ENCODE results near the gene NEIL3.

Gene NEIL3

GRCh38 chr4:177375372-177375771 is 65.7 kb downstream of the NEIL3 start:
- no peak for DNase-seq

- no peak for DNase-seq
Measured at GRCh38 chr4:177376024-177376423, 66.3 kb downstream of the NEIL3 start.

DNA sequence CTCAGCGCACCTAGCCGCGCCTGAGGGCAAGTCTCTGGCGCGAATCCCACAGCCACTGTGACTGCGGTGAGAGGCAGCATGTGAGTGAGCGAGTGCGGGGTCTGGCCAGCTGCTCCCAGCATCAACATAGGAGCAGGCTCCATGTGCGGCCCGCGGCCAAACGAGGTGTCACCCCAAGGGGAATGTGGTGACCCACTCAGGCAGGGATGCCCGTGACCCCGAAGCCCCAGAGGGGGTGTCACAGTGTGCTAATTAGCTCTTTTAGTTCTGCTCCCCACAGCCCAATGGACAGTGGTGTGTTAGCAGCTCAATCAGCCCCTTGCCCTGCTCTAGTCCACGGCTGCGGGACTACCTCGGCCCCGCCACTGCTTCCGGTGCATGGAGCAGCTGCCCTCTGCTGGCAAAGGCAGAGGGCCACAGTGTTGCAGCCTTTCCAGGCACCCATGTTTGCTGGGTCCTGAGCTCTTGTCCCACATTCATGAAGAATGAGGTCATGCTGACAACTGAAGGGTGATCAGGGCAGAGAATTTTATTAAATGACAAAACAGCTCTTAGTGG is 71.1 kb downstream of the NEIL3 start:
- DNase-seq = no peak

DNA sequence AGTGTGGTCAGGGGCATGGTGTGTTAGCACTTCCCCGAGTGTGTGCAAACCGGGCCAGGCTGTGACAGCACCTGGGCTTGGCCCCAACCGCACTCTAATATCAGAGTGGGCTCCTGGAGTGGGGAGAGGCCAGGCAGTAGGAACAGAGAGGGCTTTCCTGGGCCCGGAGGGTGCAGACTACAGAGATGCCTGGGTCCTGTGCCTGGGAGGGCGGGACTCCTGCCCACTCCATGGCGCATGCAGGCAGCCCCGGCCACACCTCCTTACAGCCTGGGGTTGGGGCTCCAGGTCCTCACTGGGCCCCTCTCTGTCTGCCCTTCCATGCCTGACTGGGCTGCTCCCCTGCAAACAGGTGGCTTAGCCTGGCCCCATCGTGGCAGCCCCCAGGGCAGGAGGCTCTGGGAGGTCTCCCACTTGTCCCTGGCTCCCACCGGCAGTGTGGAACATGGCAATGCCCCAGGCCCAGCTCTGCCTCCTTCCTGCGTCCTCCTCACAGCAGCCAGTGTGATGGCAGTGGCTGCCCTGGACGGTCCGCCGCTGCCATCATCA is 72.2 kb downstream of the NEIL3 start:
- DNase-seq = no peak

GRCh38 chr4:177384856-177385397 is 75.3 kb downstream of the NEIL3 start:
- no peak for DNase-seq

DNA sequence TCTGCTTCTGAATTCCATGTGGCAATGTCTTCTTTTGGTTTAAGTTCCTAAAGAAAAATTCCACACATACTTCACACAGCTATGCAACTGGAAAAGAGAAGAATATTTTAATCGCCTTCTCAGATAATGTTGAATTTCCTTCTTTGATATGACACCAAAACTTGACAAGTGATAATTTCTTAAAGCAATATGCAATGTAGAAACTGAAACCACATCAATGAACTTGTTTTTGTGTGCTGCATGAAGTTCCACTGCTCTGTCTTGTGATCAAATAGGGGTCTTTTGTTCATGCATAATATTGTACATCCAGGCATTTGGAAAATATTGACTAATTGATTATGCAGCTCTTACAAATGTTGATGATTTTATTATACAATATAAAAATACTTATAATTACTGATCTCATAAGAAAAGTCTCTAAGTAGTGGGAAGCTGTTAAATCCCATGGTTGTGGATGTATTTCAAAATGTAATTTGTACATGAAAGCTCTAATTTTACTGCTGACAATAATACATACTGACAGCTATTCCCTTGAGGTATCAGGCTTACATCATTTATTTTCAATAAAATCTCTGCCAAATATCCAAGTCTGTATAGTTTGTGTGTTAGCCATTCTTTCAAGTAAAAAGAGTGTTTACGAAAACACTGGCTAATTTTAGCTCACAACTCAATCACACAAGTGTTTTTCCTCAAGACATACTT is 76.1 kb downstream of the NEIL3 start:
- no peak for DNase-seq

DNA sequence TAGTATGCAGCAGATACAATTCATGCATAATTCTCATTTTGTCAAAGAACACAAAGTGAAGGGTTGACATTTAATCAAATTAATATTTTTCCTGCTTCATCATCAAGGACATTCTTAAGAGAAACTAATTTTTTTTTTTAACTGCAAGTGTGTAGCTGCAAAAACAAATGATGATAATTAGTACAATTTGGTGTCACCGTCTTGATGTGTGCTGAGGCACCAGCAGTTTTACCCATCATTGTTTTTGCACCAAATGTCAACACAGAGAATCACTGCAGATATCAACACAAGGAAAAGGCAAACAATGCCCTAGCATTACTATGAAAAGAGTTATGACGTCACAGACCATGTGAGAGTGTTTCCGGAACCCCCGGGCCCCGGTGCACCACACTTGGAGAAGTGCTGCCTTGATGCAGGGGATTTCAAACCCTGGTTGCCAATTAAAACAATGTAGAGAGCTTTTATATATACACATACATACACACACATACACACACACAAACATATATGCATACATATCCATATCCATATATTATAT is 76.7 kb downstream of the NEIL3 start:
- DNase-seq = no peak

- no peak for DNase-seq
Measured at GRCh38 chr4:177391287-177391686, 81.6 kb downstream of the NEIL3 start.

DNA sequence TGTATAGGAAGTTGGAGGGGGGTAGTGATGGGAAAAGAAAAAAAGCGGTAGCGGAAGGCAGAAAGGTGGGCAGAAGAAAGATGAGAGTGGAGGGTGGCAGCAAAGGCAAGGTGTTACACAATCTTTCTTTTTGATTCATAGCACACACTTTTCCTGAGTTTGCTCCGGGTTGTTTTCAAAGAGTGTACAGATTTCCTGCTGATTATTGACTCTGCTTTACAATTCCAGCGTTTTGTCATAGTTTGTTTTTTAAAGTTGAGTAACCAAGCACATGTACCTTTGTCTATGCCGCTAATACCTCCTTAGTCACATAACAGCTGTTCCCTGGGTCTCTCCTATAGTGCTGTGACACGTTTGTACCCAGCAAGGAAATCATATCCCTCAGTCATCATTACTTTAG is 82.3 kb downstream of the NEIL3 start:
- DNase-seq = no peak

GRCh38 chr4:177393236-177393635 is 83.6 kb downstream of the NEIL3 start:
- no peak for DNase-seq

GRCh38 chr4:177396352-177396751 is 86.7 kb downstream of the NEIL3 start:
- no peak for DNase-seq

DNA sequence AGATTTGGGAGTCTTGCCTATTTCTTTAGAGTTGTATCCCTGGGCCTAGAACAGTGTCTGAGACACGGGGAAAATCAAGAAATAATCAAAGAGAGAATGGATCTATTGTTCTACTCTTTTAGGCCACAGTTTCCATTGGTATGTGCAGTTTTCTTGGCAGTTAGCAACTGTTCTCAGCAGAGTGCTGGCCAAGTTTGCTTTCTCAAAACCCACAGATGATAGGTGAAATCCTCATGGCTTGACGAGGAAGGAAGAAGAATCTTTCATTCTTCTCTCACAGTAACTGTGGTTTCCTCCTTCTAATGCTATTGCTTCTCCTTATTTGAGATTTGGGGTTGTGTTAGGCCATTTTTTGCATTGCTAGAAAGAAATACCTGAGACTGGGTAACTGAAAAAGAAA is 90.4 kb downstream of the NEIL3 start:
- no peak for DNase-seq

DNA sequence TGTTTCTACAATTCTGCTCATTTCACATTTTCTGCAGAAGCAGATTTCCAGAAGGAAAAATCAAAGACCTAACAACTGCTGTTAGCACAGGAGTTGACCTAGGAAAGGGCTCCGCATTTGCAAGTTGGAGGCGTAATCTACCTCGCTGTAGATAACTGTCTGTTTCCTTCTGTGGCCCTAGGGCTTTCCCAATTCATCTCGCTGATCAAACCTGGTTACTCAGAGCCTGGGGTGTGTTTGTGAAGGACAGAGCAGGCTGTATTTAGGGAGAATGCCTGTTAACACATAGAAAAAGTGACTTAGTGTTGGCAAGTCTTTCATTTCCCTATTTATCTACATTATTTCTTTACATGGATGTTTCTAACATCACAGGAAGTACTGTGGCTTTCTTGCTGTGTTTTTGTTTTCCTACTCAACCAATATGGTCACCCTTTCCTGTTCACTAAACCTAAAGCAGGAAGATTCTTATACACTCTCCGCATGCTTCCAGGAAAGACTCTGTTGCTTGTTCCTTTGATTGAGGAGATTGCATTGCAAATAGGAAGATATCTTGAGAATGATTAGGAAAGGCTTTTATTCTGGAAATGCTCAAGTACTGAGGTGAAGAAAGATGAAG is 92.1 kb downstream of the NEIL3 start:
- DNase-seq = no peak

DNA sequence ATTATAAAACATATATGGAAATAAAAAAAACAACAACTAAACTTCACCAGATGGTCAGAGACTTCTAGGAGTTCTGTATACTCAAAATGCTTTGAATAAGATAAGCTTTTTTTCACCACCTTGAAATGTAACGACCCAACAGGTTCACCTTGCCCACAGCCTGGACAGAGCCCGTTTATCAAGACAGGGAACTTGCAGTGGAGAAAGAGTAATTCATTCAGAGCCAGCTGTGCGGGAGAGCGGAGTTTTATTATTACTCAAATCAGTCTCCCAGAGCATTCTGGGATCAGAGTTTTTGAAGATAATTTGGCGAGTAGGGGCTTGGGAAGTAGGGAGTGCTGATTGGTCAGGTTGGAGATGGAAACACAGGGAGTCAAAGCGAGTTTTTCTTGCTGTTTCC is 94.1 kb downstream of the NEIL3 start:
- DNase-seq = peak; percentile 37

- no peak for DNase-seq
Measured at GRCh38 chr4:177404342-177404741, 94.7 kb downstream of the NEIL3 start.

GRCh38 chr4:177404986-177405385 is 95.3 kb downstream of the NEIL3 start:
- DNase-seq = no peak

- no peak for DNase-seq
Measured at GRCh38 chr4:177405508-177405907, 95.8 kb downstream of the NEIL3 start.

- no peak for DNase-seq
Measured at GRCh38 chr4:177408023-177408422, 98.3 kb downstream of the NEIL3 start.

DNA sequence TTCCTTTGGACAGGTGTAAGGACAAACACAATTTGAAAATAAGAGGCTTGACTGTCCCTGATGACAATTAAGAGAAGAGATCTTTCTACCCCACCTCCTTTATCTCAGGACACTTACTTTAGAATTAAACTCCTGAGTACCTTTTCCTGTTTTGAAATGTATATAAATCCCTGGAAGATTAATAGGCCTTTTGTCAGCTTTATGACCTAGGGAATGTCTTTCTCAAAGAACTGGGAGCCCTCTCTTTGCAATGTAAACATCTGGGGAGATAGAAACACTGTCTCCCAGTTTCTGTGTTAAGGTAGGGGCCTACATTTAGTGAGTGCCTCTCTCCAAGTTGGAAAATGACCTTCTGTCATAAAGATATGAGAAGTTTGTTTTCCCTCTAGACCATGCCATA is 100.9 kb downstream of the NEIL3 start:
- DNase-seq = no peak

DNA sequence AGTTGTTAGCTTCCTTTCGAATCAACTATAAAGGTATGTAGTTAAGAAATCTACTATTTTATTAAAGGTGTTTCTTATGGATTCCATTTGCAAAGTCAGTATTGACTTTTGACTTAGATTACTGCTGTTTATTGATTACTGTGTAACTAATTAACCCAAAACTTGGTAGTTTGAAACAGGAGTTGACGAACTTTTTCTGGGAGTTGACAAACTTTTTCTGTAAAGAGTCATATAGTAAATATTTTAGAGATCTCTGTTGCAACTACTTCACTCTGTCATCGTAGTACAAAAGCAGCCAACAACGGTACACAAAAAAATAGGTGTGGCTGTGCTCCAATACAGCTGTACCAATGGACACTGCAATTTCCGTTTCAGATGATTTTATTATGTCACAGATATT is 102.3 kb downstream of the NEIL3 start:
- no peak for DNase-seq
